ENCODE measurements around the gene IL1RAPL1. TPM values are rescaled to one million over a fixed set of nuclear protein-coding genes. Genes with fewer than 3 reads are reported as not detected.

IL1RAPL1 gene
- total RNA-seq, 1 experiment from 2014 or later: not detected

- CTCF ChIA-PET: no interaction called here
- Mint-ChIP-seq H3K9me3 (ENCODE audit: low read depth, unreplicated experiment) (no peaks in the 10 kb centered on the region), H3K4me1 (ENCODE audit: low read depth, unreplicated experiment) (no peaks in the 10 kb centered on the region), H3K27me3 (ENCODE audit: unreplicated experiment) (no peaks in the 10 kb centered on the region), H3K4me3 (ENCODE audit: low read depth, unreplicated experiment) (no peak overlapping the region), H3K27ac (ENCODE audit: unreplicated experiment) (no peak overlapping the region), H3K36me3 (ENCODE audit: insufficient read depth, unreplicated experiment) (no peaks in the 10 kb centered on the region)
- intact Hi-C loops (cut with micrococcal nuclease; ENCODE audit: unreplicated experiment): no loop called here
- BruUV-seq (replicated peaks): no TSS peak
- no peak for TF ChIP-seq CTCF (IDR thresholded peaks at IDR 0.05; ENCODE audit: unreplicated experiment)
- DNase-seq: no peak
Measured at GRCh38 chrX:29518100-29518499, 930.9 kb downstream of the IL1RAPL1 start.

- Mint-ChIP-seq H3K4me3 (ENCODE audit: low read depth, unreplicated experiment) (no peak overlapping the region), H3K36me3 (ENCODE audit: insufficient read depth, unreplicated experiment) (no peaks in the 10 kb centered on the region), H3K27me3 (ENCODE audit: unreplicated experiment) (no peaks in the 10 kb centered on the region), H3K27ac (ENCODE audit: unreplicated experiment) (no peak overlapping the region), H3K4me1 (ENCODE audit: low read depth, unreplicated experiment) (peaks cover 6% of the 10 kb centered on the region), H3K9me3 (ENCODE audit: low read depth, unreplicated experiment) (no peaks in the 10 kb centered on the region)
- CTCF ChIA-PET: no interaction called here
- DNase-seq: no peak
- BruUV-seq (replicated peaks): no TSS peak
- no peak for TF ChIP-seq CTCF (IDR thresholded peaks at IDR 0.05; ENCODE audit: unreplicated experiment)
- intact Hi-C loops (cut with micrococcal nuclease; ENCODE audit: unreplicated experiment): no loop called here
Measured at GRCh38 chrX:29528281-29528680, 941.0 kb downstream of the IL1RAPL1 start.

GRCh38 chrX:29530501-29530900 lies 943.3 kb downstream of the IL1RAPL1 start:
- Mint-ChIP-seq H3K4me3 (ENCODE audit: low read depth, unreplicated experiment) (no peak overlapping the region), H3K27ac (ENCODE audit: unreplicated experiment) (no peak overlapping the region), H3K27me3 (ENCODE audit: unreplicated experiment) (no peaks in the 10 kb centered on the region), H3K9me3 (ENCODE audit: low read depth, unreplicated experiment) (no peaks in the 10 kb centered on the region), H3K4me1 (ENCODE audit: low read depth, unreplicated experiment) (peaks cover 12% of the 10 kb centered on the region), H3K36me3 (ENCODE audit: insufficient read depth, unreplicated experiment) (no peaks in the 10 kb centered on the region)
- BruUV-seq (replicated peaks): no TSS peak
- CTCF ChIA-PET: interaction anchor here (0.7 kb wide), 1 partner anchor 435 kb away, joined by 3 read pairs; no protein-coding TSS in a partner anchor
- DNase-seq: no peak
- intact Hi-C loops (cut with micrococcal nuclease; ENCODE audit: unreplicated experiment): no loop called here
- no peak for TF ChIP-seq CTCF (IDR thresholded peaks at IDR 0.05; ENCODE audit: unreplicated experiment)

- TF ChIP-seq CTCF (IDR thresholded peaks at IDR 0.05; ENCODE audit: unreplicated experiment): no peak
- no peak overlapping the region for H3K27ac Mint-ChIP-seq (ENCODE audit: unreplicated experiment)
- H3K27me3 Mint-ChIP-seq (ENCODE audit: unreplicated experiment): no peaks in the 10 kb centered on the region
- no peaks in the 10 kb centered on the region for H3K9me3 Mint-ChIP-seq (ENCODE audit: low read depth, unreplicated experiment)
- CTCF ChIA-PET: no interaction called here
- no TSS peak for BruUV-seq (replicated peaks)
- intact Hi-C loops (cut with micrococcal nuclease; ENCODE audit: unreplicated experiment): no loop called here
- H3K4me1 Mint-ChIP-seq (ENCODE audit: low read depth, unreplicated experiment): peaks cover 16% of the 10 kb centered on the region
- H3K36me3 Mint-ChIP-seq (ENCODE audit: insufficient read depth, unreplicated experiment): no peaks in the 10 kb centered on the region
- no peak for DNase-seq
- H3K4me3 Mint-ChIP-seq (ENCODE audit: low read depth, unreplicated experiment): no peak overlapping the region
Measured at GRCh38 chrX:29531336-29531735, 944.1 kb downstream of the IL1RAPL1 start.
